HepG2 (cell line): ENCODE results near the gene RINL. TPM values are rescaled to one million over a fixed set of nuclear protein-coding genes. Genes with fewer than 3 reads are reported as not detected.

Experiments
- ATF5 ChIP-seq: sonication (generic); formaldehyde crosslinking; IDR thresholded peaks from 2 replicates; pipeline ENCODE4 v1.4.0; 2020; ENCODE audit warnings: mild to moderate bottlenecking, low read depth, missing genetic modification reagents
- HHEX ChIP-seq: IDR thresholded peaks from 2 replicates; pipeline ENCODE4 v1.6.1; 2016; ENCODE audit warnings: control low read depth
- HMGXB3 ChIP-seq: sonication (generic); formaldehyde crosslinking; IDR thresholded peaks from 2 replicates; pipeline ENCODE4 v1.4.0; 2020; ENCODE audit warnings: missing genetic modification reagents, borderline replicate concordance
- NCOR1 ChIP-seq: fragments of 200-600 bp; sonication (generic); IDR thresholded peaks from 2 replicates; pipeline ENCODE4 v1.7.0; 2017; ENCODE audit warnings: antibody characterized with exemption, low read length, borderline replicate concordance
- ZNF687 ChIP-seq: sonication (generic); formaldehyde crosslinking; IDR thresholded peaks from 2 replicates; pipeline ENCODE4 v1.5.1; 2020; ENCODE audit warnings: mild to moderate bottlenecking, missing genetic modification reagents, moderate library complexity
- ZNF7 ChIP-seq: IDR thresholded peaks from 2 replicates; pipeline ENCODE4 v1.6.1; 2016; ENCODE audit warnings: missing biosample characterization, missing genetic modification reagents
- ZNF770 ChIP-seq: sonication (generic); formaldehyde crosslinking; IDR thresholded peaks from 2 replicates; pipeline ENCODE4 v1.5.0; 2020; ENCODE audit warnings: mild to moderate bottlenecking, missing genetic modification reagents
- polyA plus RNA-seq, 8 experiments: library from polyadenylated mRNA; depleted of rRNA in 3 of 8; stranded (reverse) in 7 of 8; unstranded in 1 of 8; fragments of >200 nt; fragmentation: Illumina TruSeq in 4 of 8; extraction: Trizol in 4 of 8; gene quantifications; 2 replicates each; pipeline versions ENCODE4 v1.2.1 to v1.2.3, GENCODE V29; 2011 to 2016; ENCODE audit warnings: low read depth in 4 of 8, missing spikeins in 1 of 8, mixed read lengths in 1 of 8; ENCODE audit not compliant: insufficient read depth in 1 of 8
- total RNA-seq, 5 experiments: library from RNA; depleted of rRNA; stranded (reverse); fragments of >200 nt; fragmentation: Illumina TruSeq; extraction: Trizol; gene quantifications; 2 replicates each; pipeline ENCODE4 v1.2.3, GENCODE V29; 2016; ENCODE audit warnings: low read depth in 1 of 5
- TF ChIP-seq, protein P1 (sequence below): sonication (generic); formaldehyde crosslinking; conservative IDR thresholded peaks from 2 replicates; pipeline ENCODE4 v1.4.0; 2020; ENCODE audit warnings: mild to moderate bottlenecking, missing genetic modification reagents, moderate library complexity
- TF ChIP-seq, protein P2 (sequence below): sonication (generic); formaldehyde crosslinking; conservative IDR thresholded peaks from 2 replicates; pipeline ENCODE4 v1.8.0; 2022; ENCODE audit warnings: low read depth, missing genetic modification reagents

Gene RINL
- total and polyA plus RNA-seq, 2 of the 13 experiments (the other 11 are each of a cell fraction or from before 2014, with no cell fraction given) = 11.4 to 18.0 TPM

- TF ChIP-seq HMGXB3 = no peak
- TF ChIP-seq HHEX = no peak
- TF ChIP-seq ZNF770 (CRISPR knock-in tag) = peak; percentile 99
- peak; percentile 77 for TF ChIP-seq ZNF687 (CRISPR knock-in tag)
- TF ChIP-seq ATF5 = no peak
- TF ChIP-seq, protein P1, sequence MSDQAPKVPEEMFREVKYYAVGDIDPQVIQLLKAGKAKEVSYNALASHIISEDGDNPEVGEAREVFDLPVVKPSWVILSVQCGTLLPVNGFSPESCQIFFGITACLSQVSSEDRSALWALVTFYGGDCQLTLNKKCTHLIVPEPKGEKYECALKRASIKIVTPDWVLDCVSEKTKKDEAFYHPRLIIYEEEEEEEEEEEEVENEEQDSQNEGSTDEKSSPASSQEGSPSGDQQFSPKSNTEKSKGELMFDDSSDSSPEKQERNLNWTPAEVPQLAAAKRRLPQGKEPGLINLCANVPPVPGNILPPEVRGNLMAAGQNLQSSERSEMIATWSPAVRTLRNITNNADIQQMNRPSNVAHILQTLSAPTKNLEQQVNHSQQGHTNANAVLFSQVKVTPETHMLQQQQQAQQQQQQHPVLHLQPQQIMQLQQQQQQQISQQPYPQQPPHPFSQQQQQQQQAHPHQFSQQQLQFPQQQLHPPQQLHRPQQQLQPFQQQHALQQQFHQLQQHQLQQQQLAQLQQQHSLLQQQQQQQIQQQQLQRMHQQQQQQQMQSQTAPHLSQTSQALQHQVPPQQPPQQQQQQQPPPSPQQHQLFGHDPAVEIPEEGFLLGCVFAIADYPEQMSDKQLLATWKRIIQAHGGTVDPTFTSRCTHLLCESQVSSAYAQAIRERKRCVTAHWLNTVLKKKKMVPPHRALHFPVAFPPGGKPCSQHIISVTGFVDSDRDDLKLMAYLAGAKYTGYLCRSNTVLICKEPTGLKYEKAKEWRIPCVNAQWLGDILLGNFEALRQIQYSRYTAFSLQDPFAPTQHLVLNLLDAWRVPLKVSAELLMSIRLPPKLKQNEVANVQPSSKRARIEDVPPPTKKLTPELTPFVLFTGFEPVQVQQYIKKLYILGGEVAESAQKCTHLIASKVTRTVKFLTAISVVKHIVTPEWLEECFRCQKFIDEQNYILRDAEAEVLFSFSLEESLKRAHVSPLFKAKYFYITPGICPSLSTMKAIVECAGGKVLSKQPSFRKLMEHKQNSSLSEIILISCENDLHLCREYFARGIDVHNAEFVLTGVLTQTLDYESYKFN = peak; percentile 44
- TF ChIP-seq NCOR1 = no peak
- TF ChIP-seq ZNF7 (CRISPR knock-in tag) = no peak
- TF ChIP-seq, protein P2, sequence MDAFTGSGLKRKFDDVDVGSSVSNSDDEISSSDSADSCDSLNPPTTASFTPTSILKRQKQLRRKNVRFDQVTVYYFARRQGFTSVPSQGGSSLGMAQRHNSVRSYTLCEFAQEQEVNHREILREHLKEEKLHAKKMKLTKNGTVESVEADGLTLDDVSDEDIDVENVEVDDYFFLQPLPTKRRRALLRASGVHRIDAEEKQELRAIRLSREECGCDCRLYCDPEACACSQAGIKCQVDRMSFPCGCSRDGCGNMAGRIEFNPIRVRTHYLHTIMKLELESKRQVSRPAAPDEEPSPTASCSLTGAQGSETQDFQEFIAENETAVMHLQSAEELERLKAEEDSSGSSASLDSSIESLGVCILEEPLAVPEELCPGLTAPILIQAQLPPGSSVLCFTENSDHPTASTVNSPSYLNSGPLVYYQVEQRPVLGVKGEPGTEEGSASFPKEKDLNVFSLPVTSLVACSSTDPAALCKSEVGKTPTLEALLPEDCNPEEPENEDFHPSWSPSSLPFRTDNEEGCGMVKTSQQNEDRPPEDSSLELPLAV (CRISPR knock-in tag) = no peak
Observed at GRCh38 chr19:38851622-38852230, 26.3 kb downstream of the RINL start (continued).
